CD14-positive monocyte (primary cell): Measurements from ENCODE around the gene DVL2. TPM values are rescaled to one million over a fixed set of nuclear protein-coding genes. Genes with fewer than 3 reads are reported as not detected.

Experiments
- DNase-seq, 3 donors: peaks; one replicate each; pipeline ENCODE4 v3.0.0-alpha.2; 2011 to 2022
- H2AFZ ChIP-seq: 2 replicates; pipeline ENCODE4 v1.6.0; 2012; ENCODE audit warnings: mild to moderate bottlenecking, low read depth, low read length, inconsistent platforms; ENCODE audit not compliant: insufficient read depth, poor library complexity, severe bottlenecking
- H3K27ac ChIP-seq, 2 donors: 1 replicate in 1 of 2; 2 replicates in 1 of 2; pipeline ENCODE4 v1.5.1; 2012 to 2013; ENCODE audit warnings: low read length in 2 of 2, control low read depth in 1 of 2, inconsistent platforms in 1 of 2, low read depth in 1 of 2, mild to moderate bottlenecking in 1 of 2
- H3K27me3 ChIP-seq, 2 donors: one replicate each; pipeline versions ENCODE4 v1.6.0 to v1.6.1; 2011 to 2013; ENCODE audit warnings: low read length in 2 of 2; ENCODE audit not compliant: control insufficient read depth in 2 of 2, insufficient read depth in 2 of 2
- H3K36me3 ChIP-seq, 2 donors: replicated peaks in 1 of 2; 1 replicate in 1 of 2; 2 replicates in 1 of 2; pipeline versions ENCODE4 v1.5.1 to v1.6.1; 2012 to 2013; ENCODE audit warnings: low read length in 2 of 2, control low read depth in 1 of 2, inconsistent platforms in 1 of 2, mild to moderate bottlenecking in 1 of 2; ENCODE audit not compliant: insufficient read depth in 2 of 2, control insufficient read depth in 1 of 2
- H3K4me1 ChIP-seq, 2 donors: 1 replicate in 1 of 2; 2 replicates in 1 of 2; pipeline versions ENCODE4 v1.5.1 to v1.6.1; 2012 to 2013; ENCODE audit warnings: low read length in 2 of 2, control low read depth in 1 of 2, inconsistent platforms in 1 of 2, mild to moderate bottlenecking in 1 of 2, moderate library complexity in 1 of 2; ENCODE audit not compliant: insufficient read depth in 2 of 2, control insufficient read depth in 1 of 2
- H3K4me2 ChIP-seq: replicated peaks from 2 replicates; pipeline ENCODE3; 2012; ENCODE audit warnings: low read length, moderate library complexity, mild to moderate bottlenecking; ENCODE audit not compliant: poor library complexity, severe bottlenecking; ENCODE audit errors: extremely low read depth
- H3K4me3 ChIP-seq, 3 experiments: fragments of 200-600 bp in 1 of 3; sonication (generic) in 1 of 3; replicated peaks in 1 of 3; 1 replicate in 2 of 3; 2 replicates in 1 of 3; pipeline ENCODE4 v1.5.1; 2011 to 2013; ENCODE audit warnings: low read length in 3 of 3, mild to moderate bottlenecking in 3 of 3, control low read depth in 2 of 3, low read depth in 2 of 3, inconsistent platforms in 1 of 3, moderate library complexity in 1 of 3
- H3K79me2 ChIP-seq: 2 replicates; pipeline ENCODE4 v1.6.0; 2012; ENCODE audit warnings: mild to moderate bottlenecking, control low read depth, inconsistent platforms, low read length, moderate library complexity; ENCODE audit not compliant: insufficient read depth
- H3K9ac ChIP-seq: 2 replicates; pipeline ENCODE4 v1.6.0; 2017; ENCODE audit warnings: low read length, mild to moderate bottlenecking; ENCODE audit not compliant: insufficient read depth, poor library complexity, severe bottlenecking
- H3K9me3 ChIP-seq, 2 donors: replicated peaks in 1 of 2; 1 replicate in 1 of 2; 2 replicates in 1 of 2; pipeline versions ENCODE4 v1.5.1 to v1.6.1; 2012 to 2013; ENCODE audit warnings: low read length in 2 of 2, control low read depth in 1 of 2; ENCODE audit not compliant: control insufficient read depth in 1 of 2, insufficient read depth in 1 of 2
- H4K20me1 ChIP-seq: 2 replicates; pipeline ENCODE4 v1.6.0; 2012; ENCODE audit warnings: mild to moderate bottlenecking, low read length, control low read depth, moderate library complexity; ENCODE audit not compliant: insufficient read depth
- H3K27ac Mint-ChIP-seq, 7 donors: one replicate each; pipeline ENCODE4 v1.8.0; 2020; ENCODE audit warnings: mild to moderate bottlenecking in 7 of 7, mixed read lengths in 7 of 7, moderate library complexity in 6 of 7, inconsistent platforms in 2 of 7
- H3K27me3 Mint-ChIP-seq, 3 donors: one replicate each; pipeline ENCODE4 v1.8.0; 2021 to 2022; ENCODE audit warnings: low read depth in 3 of 3, mild to moderate bottlenecking in 3 of 3, mixed read lengths in 3 of 3, moderate library complexity in 3 of 3, inconsistent platforms in 1 of 3
- H3K36me3 Mint-ChIP-seq, 2 donors: one replicate each; pipeline ENCODE4 v1.8.0; 2020; ENCODE audit warnings: mixed read lengths in 2 of 2, inconsistent platforms in 1 of 2, mild to moderate bottlenecking in 1 of 2
- H3K4me1 Mint-ChIP-seq: one replicate; pipeline ENCODE4 v1.8.0; 2020; ENCODE audit warnings: mild to moderate bottlenecking, mixed read lengths
- H3K4me3 Mint-ChIP-seq, 2 donors: one replicate each; pipeline ENCODE4 v1.8.0; 2020; ENCODE audit warnings: mild to moderate bottlenecking in 2 of 2, mixed read lengths in 2 of 2, moderate library complexity in 1 of 2
- H3K9me3 Mint-ChIP-seq, 7 donors: one replicate each; pipeline ENCODE4 v1.8.0; 2020 to 2022; ENCODE audit warnings: mixed read lengths in 7 of 7, mild to moderate bottlenecking in 6 of 7, moderate library complexity in 6 of 7, inconsistent platforms in 2 of 7
- CTCF ChIP-seq: fragments of 200-600 bp; IDR thresholded peaks from one replicate; pipeline ENCODE4 v1.8.0; 2022; ENCODE audit warnings: antibody characterized with exemption, mild to moderate bottlenecking
- WGBS: methylation state at CpG from one replicate; pipeline ENCODE4 v1.1.5; 2013; ENCODE audit warnings: missing lambda C conversion rate; ENCODE audit not compliant: insufficient coverage; 5-methylcytosine and 5-hydroxymethylcytosine counted together
- intact Hi-C, 2 donors: fragments of 100-400 bp; cut with micrococcal nuclease; formaldehyde crosslinking; loops; one replicate each; pipeline versions ENCODE4 v1.15.0 to v1.15.1; 2023
- polyA plus RNA-seq, 3 donors: library from polyadenylated mRNA; depleted of rRNA in 1 of 3; unstranded in 2 of 3; stranded (reverse) in 1 of 3; fragments of 300-500 nt in 2 of 3; fragments of >200 nt in 1 of 3; fragmentation: Illumina TruSeq in 2 of 3; gene quantifications; 1 replicate in 2 of 3; 2 replicates in 1 of 3; pipeline ENCODE4 v1.2.3, GENCODE V29; 2012 to 2021

DVL2 gene
- polyA plus RNA-seq, 3 donors = 6.7 to 7.8 (median 7.0) TPM

- Mint-ChIP-seq H3K9me3 (peaks cover 0 to 15% (median 2%) of the 10 kb centered on the region in 7 donors), H3K4me3 (peak overlapping the region in 1 of 2 donors; percentile 82), H3K27ac (peak overlapping the region in 3 of 7 donors; percentile 8 to 41 (median 35)), H3K27me3 (peaks cover 53 to 85% (median 58%) of the 10 kb centered on the region in 3 donors), H3K36me3 (peaks cover 0 to 5% of the 10 kb centered on the region in 2 donors), H3K4me1 (peaks cover 30% of the 10 kb centered on the region)
- peaks cover 27 to 28% of the 10 kb centered on the region in 2 donors for H3K4me1 ChIP-seq
- H3K79me2 ChIP-seq = no peaks in the 10 kb centered on the region
- no peak overlapping the region for H3K4me3 ChIP-seq
- no peak for TF ChIP-seq CTCF
- no peaks in the 10 kb centered on the region for H4K20me1 ChIP-seq
- H3K9me3 ChIP-seq = no peaks in the 10 kb centered on the region
- 65% methylated on average over 5 of the region's 6 CpGs for WGBS
- H3K9ac ChIP-seq = no peak overlapping the region
- no peak overlapping the region for H3K4me2 ChIP-seq
- peak in 1 of 3 donors; percentile 33 for DNase-seq
- no peak overlapping the region for H2AFZ ChIP-seq
- intact Hi-C loops = loop anchor here in 1 of 2 donors (5.0 kb wide), 1 partner anchor 59 kb away; no protein-coding TSS in a partner anchor
- H3K27ac ChIP-seq = no peak overlapping the region
- peaks cover 13 to 54% of the 10 kb centered on the region in 2 donors for H3K27me3 ChIP-seq
- H3K36me3 ChIP-seq = no peaks in the 10 kb centered on the region
Observed at GRCh38 chr17:7282752-7283321, 48.5 kb upstream of the DVL2 start.

- H3K4me1 ChIP-seq = peaks cover 27 to 28% of the 10 kb centered on the region in 2 donors
- peaks cover 0 to 15% (median 2%) of the 10 kb centered on the region in 7 donors for H3K9me3 Mint-ChIP-seq
- H3K36me3 ChIP-seq = no peaks in the 10 kb centered on the region
- DNase-seq = no peak
- H3K4me3 Mint-ChIP-seq = peak overlapping the region; percentile 74 to 88
- H3K4me2 ChIP-seq = peak overlapping the region; percentile 78
- peak overlapping the region; percentile 46 for H2AFZ ChIP-seq
- no peak overlapping the region for H3K27ac ChIP-seq
- no peaks in the 10 kb centered on the region for H4K20me1 ChIP-seq
- H3K27me3 ChIP-seq = peaks cover 13 to 47% of the 10 kb centered on the region in 2 donors
- H3K4me1 Mint-ChIP-seq = peaks cover 30% of the 10 kb centered on the region
- H3K27ac Mint-ChIP-seq = peak overlapping the region in 1 of 7 donors; percentile 8
- H3K79me2 ChIP-seq = no peaks in the 10 kb centered on the region
- no peaks in the 10 kb centered on the region for H3K9me3 ChIP-seq
- peaks cover 0 to 5% of the 10 kb centered on the region in 2 donors for H3K36me3 Mint-ChIP-seq
- intact Hi-C loops = loop anchor here in 1 of 2 donors (5.0 kb wide), 1 partner anchor 60 kb away; no protein-coding TSS in a partner anchor
- no peak for TF ChIP-seq CTCF
- H3K9ac ChIP-seq = no peak overlapping the region
- peak overlapping the region in 2 of 3 experiments; percentile 28 to 72 for H3K4me3 ChIP-seq
- WGBS = under 1% methylated on average over 32 of the region's 43 CpGs
- peaks cover 51 to 79% (median 55%) of the 10 kb centered on the region in 3 donors for H3K27me3 Mint-ChIP-seq
Observed at GRCh38 chr17:7281953-7282751, 47.8 kb upstream of the DVL2 start.
